H1 (cell line): ENCODE data around the gene PLXNA4. TPM values are rescaled to one million over a fixed set of nuclear protein-coding genes. Genes with fewer than 3 reads are reported as not detected.

ENCODE experiments used
- CTCF ChIA-PET: fragments of 300-600 bp; sonication (Branson Sonifier 250); formaldehyde crosslinking; loops from one replicate; lab custom pipeline; 2021; ENCODE audit not compliant: partially characterized antibody; lab: Charles Lee
- POLR2A ChIA-PET: fragments of 300-600 bp; sonication (Branson Sonifier 250); formaldehyde crosslinking; loops from one replicate; lab custom pipeline; 2021; ENCODE audit warnings: inconsistent platforms; ENCODE audit not compliant: partially characterized antibody; lab: Charles Lee
- DNase-seq, 2 experiments: peaks; one replicate each; pipeline versions ENCODE4 v3.0.0 to v3.0.0-alpha.2; 2010 to 2022; ENCODE audit warnings: low spot score in 2 of 2, low read depth in 1 of 2, mixed read lengths in 1 of 2
- FAIRE-seq: peaks from 2 replicates; lab custom pipeline; 2011; peaks lifted over from hg19 to GRCh38; lab: Jason Lieb, UNC
- H2AFZ ChIP-seq: 2 replicates; pipeline ENCODE4 v1.8.1; 2012; ENCODE audit warnings: low read length, inconsistent platforms
- H2AK5ac ChIP-seq: 2 replicates; pipeline ENCODE4 v1.6.1; 2013; ENCODE audit warnings: low read depth, low read length
- H2BK120ac ChIP-seq: replicated peaks from 2 replicates; pipeline ENCODE3; 2013; ENCODE audit warnings: low read depth, low read length, inconsistent platforms
- H2BK12ac ChIP-seq: 2 replicates; pipeline ENCODE4 v1.6.1; 2013; ENCODE audit warnings: low read depth, low read length
- H2BK15ac ChIP-seq: 2 replicates; pipeline ENCODE4 v1.6.1; 2013; ENCODE audit warnings: low read length
- H2BK20ac ChIP-seq: 2 replicates; pipeline ENCODE4 v1.6.1; 2013; ENCODE audit warnings: low read length
- H2BK5ac ChIP-seq: 2 replicates; pipeline ENCODE4 v1.6.1; 2013; ENCODE audit warnings: low read depth, low read length
- H3K14ac ChIP-seq: 2 replicates; pipeline ENCODE4 v1.6.1; 2013; ENCODE audit warnings: inconsistent platforms; ENCODE audit not compliant: insufficient read length
- H3K18ac ChIP-seq: 2 replicates; pipeline ENCODE4 v1.6.1; 2013; ENCODE audit warnings: low read length; ENCODE audit errors: extremely low read depth
- H3K23ac ChIP-seq: 2 replicates; pipeline ENCODE4 v1.6.1; 2013; ENCODE audit warnings: inconsistent platforms; ENCODE audit not compliant: insufficient read length
- H3K23me2 ChIP-seq: 2 replicates; pipeline ENCODE4 v1.6.1; 2013; ENCODE audit warnings: low read depth, low read length
- H3K27ac ChIP-seq: 2 replicates; pipeline ENCODE4 v1.6.1; 2011; ENCODE audit warnings: low read depth, low read length, inconsistent platforms
- H3K27me3 ChIP-seq, 4 experiments: replicated peaks in 1 of 4; 1 replicate in 1 of 4; 2 replicates in 3 of 4; pipeline versions ENCODE4 v1.6.1 to v1.8.1; 2011 to 2013; ENCODE audit warnings: low read length in 3 of 4, mild to moderate bottlenecking in 3 of 4, inconsistent platforms in 2 of 4, mixed read lengths in 2 of 4, moderate library complexity in 1 of 4; ENCODE audit not compliant: control insufficient read depth in 3 of 4, insufficient read depth in 3 of 4; ENCODE audit errors: extremely low read depth in 1 of 4
- H3K36me3 ChIP-seq, 4 experiments: 2 replicates each; pipeline versions ENCODE4 v1.6.1 to v1.8.1; 2011 to 2013; ENCODE audit warnings: mild to moderate bottlenecking in 4 of 4, low read length in 3 of 4, moderate library complexity in 2 of 4, control low read depth in 1 of 4, inconsistent platforms in 1 of 4; ENCODE audit not compliant: insufficient read depth in 4 of 4, control insufficient read depth in 2 of 4
- H3K4ac ChIP-seq: replicated peaks from 2 replicates; pipeline ENCODE3; 2013; ENCODE audit warnings: low read length, low read depth, mixed read lengths, inconsistent platforms; ENCODE audit not compliant: insufficient read length
- H3K4me1 ChIP-seq, 4 experiments: replicated peaks in 1 of 4; 1 replicate in 1 of 4; 2 replicates in 3 of 4; pipeline versions ENCODE4 v1.6.1 to v1.8.1; 2011 to 2013; ENCODE audit warnings: low read length in 3 of 4, inconsistent platforms in 2 of 4, mixed read lengths in 1 of 4; ENCODE audit not compliant: insufficient read depth in 4 of 4, control insufficient read depth in 3 of 4
- H3K4me2 ChIP-seq, 2 experiments: 2 replicates each; pipeline versions ENCODE4 v1.6.1 to v1.8.1; 2011 to 2013; ENCODE audit warnings: low read depth in 2 of 2, low read length in 2 of 2, control low read depth in 1 of 2, inconsistent platforms in 1 of 2, mild to moderate bottlenecking in 1 of 2; ENCODE audit not compliant: insufficient read depth in 1 of 2
- H3K4me3 ChIP-seq, 4 experiments: fragments of 200-600, 300-600 bp in 1 of 4; sonication (generic), shearing (Covaris generic), sonication (Bioruptor Twin) in 1 of 4; 2 replicates each; pipeline versions ENCODE4 v1.5.1 to v1.8.1; 2011 to 2016; ENCODE audit warnings: low read length in 4 of 4, low read depth in 3 of 4, control low read depth in 2 of 4, inconsistent platforms in 2 of 4, mild to moderate bottlenecking in 2 of 4, mixed read lengths in 1 of 4, moderate library complexity in 1 of 4; ENCODE audit not compliant: insufficient read depth in 2 of 4; ENCODE audit errors: extremely low read depth in 1 of 4
- H3K56ac ChIP-seq: replicated peaks from 2 replicates; pipeline ENCODE3; 2013; ENCODE audit warnings: low read depth, mild to moderate bottlenecking, mixed read lengths, low read length, inconsistent platforms; ENCODE audit not compliant: insufficient read length
- H3K79me1 ChIP-seq: 2 replicates; pipeline ENCODE4 v1.6.1; 2013; ENCODE audit warnings: low read depth, low read length, control low read depth
- H3K79me2 ChIP-seq, 2 experiments: 2 replicates each; pipeline versions ENCODE4 v1.6.1 to v1.8.1; 2012 to 2013; ENCODE audit warnings: low read length in 2 of 2, mild to moderate bottlenecking in 2 of 2, inconsistent platforms in 1 of 2; ENCODE audit not compliant: insufficient read depth in 2 of 2, control insufficient read depth in 1 of 2
- H3K9ac ChIP-seq, 4 experiments: replicated peaks in 1 of 4; 1 replicate in 1 of 4; 2 replicates in 3 of 4; pipeline versions ENCODE4 v1.6.1 to v1.8.1; 2011 to 2013; ENCODE audit warnings: low read depth in 3 of 4, low read length in 3 of 4, control low read depth in 2 of 4, mild to moderate bottlenecking in 2 of 4, moderate library complexity in 2 of 4, inconsistent platforms in 1 of 4; ENCODE audit errors: extremely low read depth in 1 of 4
- H3K9me3 ChIP-seq, 2 experiments: 2 replicates each; pipeline versions ENCODE4 v1.6.1 to v1.8.1; 2012 to 2013; ENCODE audit warnings: mild to moderate bottlenecking in 2 of 2, moderate library complexity in 2 of 2, control low read depth in 1 of 2, inconsistent platforms in 1 of 2, low read depth in 1 of 2, low read length in 1 of 2, mixed read lengths in 1 of 2; ENCODE audit not compliant: insufficient read depth in 2 of 2
- H4K20me1 ChIP-seq, 2 experiments: replicated peaks in 1 of 2; 2 replicates each; pipeline versions ENCODE3 to v1.8.1; 2011 to 2013; ENCODE audit warnings: inconsistent platforms in 2 of 2, low read length in 2 of 2, mild to moderate bottlenecking in 1 of 2; ENCODE audit not compliant: insufficient read depth in 2 of 2, control insufficient read depth in 1 of 2
- H4K5ac ChIP-seq: 2 replicates; pipeline ENCODE4 v1.6.1; 2013; ENCODE audit warnings: low read length, low read depth, mixed read lengths, inconsistent platforms; ENCODE audit not compliant: insufficient read length
- H4K8ac ChIP-seq: 2 replicates; pipeline ENCODE4 v1.8.0; 2013; ENCODE audit warnings: mild to moderate bottlenecking, moderate library complexity, low read length, inconsistent platforms; ENCODE audit not compliant: insufficient read depth; ENCODE audit errors: extremely low read depth
- H4K91ac ChIP-seq: replicated peaks from 2 replicates; pipeline ENCODE3; 2013; ENCODE audit warnings: low read length, mixed read lengths, inconsistent platforms; ENCODE audit not compliant: insufficient read length
- CEBPB ChIP-seq: IDR thresholded peaks from 2 replicates; pipeline ENCODE4 v1.6.1; 2012; ENCODE audit warnings: low read depth, low read length
- RAD21 ChIP-seq, 2 experiments: IDR thresholded peaks in 1 of 2; conservative IDR thresholded peaks in 1 of 2; 2 replicates each; pipeline ENCODE4 v1.6.1; 2011; ENCODE audit warnings: low read depth in 2 of 2, low read length in 2 of 2, improper control_type of control experiment in 1 of 2, inconsistent platforms in 1 of 2, mild to moderate bottlenecking in 1 of 2, moderate library complexity in 1 of 2
- RXRA ChIP-seq: IDR thresholded peaks from 2 replicates; pipeline ENCODE4 v1.6.1; 2011; ENCODE audit warnings: low read depth, mild to moderate bottlenecking, low read length, moderate library complexity; ENCODE audit not compliant: insufficient read depth
- WGBS, 2 experiments: shearing (Covaris generic) in 1 of 2; methylation state at CpG; one replicate each; pipeline versions ENCODE4 v1.1.6 to v1.1.7; 2013 to 2015; ENCODE audit warnings: low lambda C conversion rate in 2 of 2, mixed read lengths in 2 of 2, inconsistent platforms in 1 of 2, low coverage in 1 of 2, missing lambda C conversion rate in 1 of 2; ENCODE audit not compliant: insufficient replicate concordance in 2 of 2, insufficient coverage in 1 of 2, insufficient read length in 1 of 2; ENCODE audit errors: extremely low coverage in 1 of 2, missing lambda C conversion rate in 1 of 2; 5-methylcytosine and 5-hydroxymethylcytosine counted together
- polyA plus RNA-seq, 7 experiments: library from polyadenylated mRNA; depleted of rRNA in 3 of 7; stranded (reverse) in 5 of 7; unstranded in 2 of 7; fragments of >200 nt in 5 of 7; fragments of 200-250 nt in 2 of 7; gene quantifications; 1 replicate in 5 of 7; 2 replicates in 1 of 7; 4 replicates in 1 of 7; pipeline versions ENCODE4 v1.2.1 to v1.2.3, GENCODE V29; 2011 to 2013; ENCODE audit warnings: missing spikeins in 2 of 7, mixed read lengths in 2 of 7
- total RNA-seq: library from RNA; stranded (reverse); fragmentation: NEBNext Ultra II Directional; extraction: Animal tissue kit (Norgen Biotek cat#: 25700); gene quantifications from 2 replicates; pipeline ENCODE4 v1.2.1, GENCODE V29; 2021

PLXNA4 gene
- total and polyA plus RNA-seq, 2 of the 8 experiments (the other 6 are each of a cell fraction or from before 2014, with no cell fraction given) = 0.76 to 0.79 TPM

- H3K4ac ChIP-seq = no peak overlapping the region
- no peaks in the 10 kb centered on the region for H3K36me3 ChIP-seq
- ChIA-PET CTCF (interaction anchor here (0.9 to 1.4 kb wide), 5 partner anchors 12 to 313 kb away, joined by 3 to 8 read pairs (median 3); no protein-coding TSS in a partner anchor), POLR2A (no interaction called here)
- H3K23me2 ChIP-seq = 0 out of 2 replicates have a peak, but pooled peaks cover 2% of the 10 kb centered on the region
- H3K4me2 ChIP-seq = no peak overlapping the region
- no peak overlapping the region for H3K27ac ChIP-seq
- H3K79me2 ChIP-seq = no peaks in the 10 kb centered on the region
- H2AFZ ChIP-seq = no peak overlapping the region
- no peak for DNase-seq
- H4K5ac ChIP-seq = no peak overlapping the region
- H3K14ac ChIP-seq = no peak overlapping the region
- H2BK15ac ChIP-seq = no peak overlapping the region
- no peak overlapping the region for H2BK20ac ChIP-seq
- H3K9ac ChIP-seq = no peak overlapping the region
- H3K4me1 ChIP-seq = no peaks in the 10 kb centered on the region
- H3K9me3 ChIP-seq = no peaks in the 10 kb centered on the region
- H4K91ac ChIP-seq = no peak overlapping the region
- FAIRE-seq = no peak
- H2BK120ac ChIP-seq = no peak overlapping the region
- TF ChIP-seq RAD21 (IDR thresholded peaks at IDR 0.05 in 1 of 2, conservative IDR thresholded peaks at IDR 0.05 in 1 of 2; ENCODE audit: low read depth in 2 of 2, low read length in 2 of 2) = no peak
- TF ChIP-seq CEBPB = no peak
- no peak for TF ChIP-seq RXRA
- TF ChIP-seq, all 59 proteins: peak for 0
- no peak overlapping the region for H3K56ac ChIP-seq
- no peak overlapping the region for H3K23ac ChIP-seq
- 88% methylated on average over 7 of the region's 7 CpGs; no CpG with 5 or more reads in 1 of the 2 experiments for WGBS, 2 experiments
- H3K4me3 ChIP-seq = no peak overlapping the region
- H2BK5ac ChIP-seq = no peak overlapping the region
- no peak overlapping the region for H2AK5ac ChIP-seq
- no peaks in the 10 kb centered on the region; the same call in 1 of the 2 replicates for H3K79me1 ChIP-seq
- no peak overlapping the region for H3K18ac ChIP-seq
- no peak overlapping the region for H4K8ac ChIP-seq
- peaks cover 0 to 1% of the 10 kb centered on the region in 2 experiments for H4K20me1 ChIP-seq
- no peaks in the 10 kb centered on the region for H3K27me3 ChIP-seq
- H2BK12ac ChIP-seq = no peak overlapping the region
Measured at GRCh38 chr7:132258231-132258630, 318.0 kb downstream of the PLXNA4 start.
